ENCODE data around the gene TRIM8. TPM values are rescaled to one million over a fixed set of nuclear protein-coding genes. Genes with fewer than 3 reads are reported as not detected.

Gene TRIM8
- total and polyA plus RNA-seq, 2 of the 8 experiments (the other 6 are each of a cell fraction or from before 2014, with no cell fraction given): 24.9 to 38.8 TPM

DNA sequence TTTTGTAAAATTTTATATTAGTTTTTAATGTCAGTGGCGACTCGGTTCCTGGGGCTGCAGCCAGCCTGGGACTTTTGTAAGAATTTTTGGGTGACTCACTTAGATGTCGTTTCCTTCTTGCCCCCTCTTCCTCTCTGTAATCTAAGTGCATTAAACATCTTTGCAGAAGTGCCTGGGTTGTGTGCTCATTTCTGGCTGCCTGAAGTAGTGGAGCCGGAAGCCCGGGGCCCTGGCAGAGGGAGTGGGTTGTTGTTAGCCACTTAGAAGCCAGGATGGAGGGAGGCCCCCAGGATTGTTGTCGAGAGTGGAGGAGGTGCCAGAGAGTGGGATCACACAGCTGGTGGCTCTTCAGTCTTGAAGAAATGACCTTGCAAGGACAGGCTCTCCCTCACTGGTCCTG is 11.0 kb upstream of the TRIM8 start:
- H3K23ac ChIP-seq (ENCODE audit: insufficient read length): no peak overlapping the region
- POLR2A ChIA-PET (ENCODE audit: partially characterized antibody): interaction anchor here (4.2 kb wide), 1 partner anchor 12 kb away, joined by 34 read pairs; the partner anchor contains the start of gene TRIM8
- TF ChIP-seq JUN (IDR thresholded peaks at IDR 0.05; ENCODE audit: low read depth, low read length): no peak
- no peak for TF ChIP-seq SAP30 (IDR thresholded peaks at IDR 0.05; ENCODE audit: insufficient read depth, insufficient replicate concordance, low read length)
- no peak for TF ChIP-seq TAF1 (IDR thresholded peaks at IDR 0.05; ENCODE audit: low read depth, low read length)
- TF ChIP-seq EGR1 (IDR thresholded peaks at IDR 0.05; ENCODE audit: borderline replicate concordance, low read depth, low read length): no peak
- TF ChIP-seq, protein P1, sequence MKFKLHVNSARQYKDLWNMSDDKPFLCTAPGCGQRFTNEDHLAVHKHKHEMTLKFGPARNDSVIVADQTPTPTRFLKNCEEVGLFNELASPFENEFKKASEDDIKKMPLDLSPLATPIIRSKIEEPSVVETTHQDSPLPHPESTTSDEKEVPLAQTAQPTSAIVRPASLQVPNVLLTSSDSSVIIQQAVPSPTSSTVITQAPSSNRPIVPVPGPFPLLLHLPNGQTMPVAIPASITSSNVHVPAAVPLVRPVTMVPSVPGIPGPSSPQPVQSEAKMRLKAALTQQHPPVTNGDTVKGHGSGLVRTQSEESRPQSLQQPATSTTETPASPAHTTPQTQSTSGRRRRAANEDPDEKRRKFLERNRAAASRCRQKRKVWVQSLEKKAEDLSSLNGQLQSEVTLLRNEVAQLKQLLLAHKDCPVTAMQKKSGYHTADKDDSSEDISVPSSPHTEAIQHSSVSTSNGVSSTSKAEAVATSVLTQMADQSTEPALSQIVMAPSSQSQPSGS (IDR thresholded peaks at IDR 0.05; ENCODE audit: low read length): no peak
- no peak for TF ChIP-seq POLR2A (IDR thresholded peaks at IDR 0.05; ENCODE audit: control extremely low read depth in 1 of 2, low read depth in 2 of 2, low read length in 2 of 2)
- TF ChIP-seq NRF1 (IDR thresholded peaks at IDR 0.05; ENCODE audit: low read depth, low read length): no peak
- no peak for TF ChIP-seq CEBPB (IDR thresholded peaks at IDR 0.05; ENCODE audit: low read depth, low read length)
- TF ChIP-seq TAF7 (optimal IDR thresholded peaks at IDR 0.05; ENCODE audit: borderline replicate concordance, low read depth, low read length): no peak
- TF ChIP-seq BACH1 (IDR thresholded peaks at IDR 0.05; ENCODE audit: low read length): no peak
- TF ChIP-seq KDM4A (IDR thresholded peaks at IDR 0.05; ENCODE audit: low read depth, low read length, severe bottlenecking): no peak
- no peak for TF ChIP-seq GTF2F1 (IDR thresholded peaks at IDR 0.05; ENCODE audit: borderline replicate concordance, low read depth, low read length)

More for the DNA sequence above, 11.0 kb upstream of the TRIM8 start:
- H2AFZ ChIP-seq (ENCODE audit: low read length): no peak overlapping the region
- DNase-seq (ENCODE audit: low read depth in 1 of 2, low spot score in 2 of 2): no peak
- no peak for FAIRE-seq
- no peaks in the 10 kb centered on the region for H3K23me2 ChIP-seq (ENCODE audit: low read depth, low read length)
- no peaks in the 10 kb centered on the region for H4K20me1 ChIP-seq (replicated peaks in 1 of 2; ENCODE audit: control insufficient read depth in 1 of 2, insufficient read depth in 2 of 2, low read length in 2 of 2)
- H3K14ac ChIP-seq (ENCODE audit: insufficient read length): no peak overlapping the region
- H3K4ac ChIP-seq (replicated peaks; ENCODE audit: insufficient read length, low read depth, low read length): no peak overlapping the region
- no peak overlapping the region for H4K91ac ChIP-seq (replicated peaks; ENCODE audit: insufficient read length, low read length)
- WGBS, 2 experiments (ENCODE audit: extremely low coverage in 1 of 2, insufficient coverage in 1 of 2, insufficient read length in 1 of 2, insufficient replicate concordance in 2 of 2, low coverage in 1 of 2, low lambda C conversion rate in 2 of 2, missing lambda C conversion rate in 1 of 2): 83% methylated on average over 6 of the region's 6 CpGs; no CpG with 5 or more reads in 1 of the 2 experiments
- peaks cover 14 to 46% (median 33%) of the 10 kb centered on the region in 4 experiments for H3K4me1 ChIP-seq (replicated peaks in 1 of 4; ENCODE audit: control insufficient read depth in 3 of 4, insufficient read depth in 4 of 4, low read length in 3 of 4)
- H3K79me1 ChIP-seq (ENCODE audit: low read depth, low read length): no peaks in the 10 kb centered on the region
- H3K27me3 ChIP-seq (replicated peaks in 1 of 4; ENCODE audit: control insufficient read depth in 3 of 4, extremely low read depth in 1 of 4, insufficient read depth in 3 of 4, low read length in 3 of 4): no peaks in the 10 kb centered on the region
- H3K4me2 ChIP-seq (ENCODE audit: insufficient read depth in 1 of 2, low read depth in 2 of 2, low read length in 2 of 2): no peak overlapping the region
- H2BK20ac ChIP-seq (ENCODE audit: low read length): no peak overlapping the region; the same call in 1 of the 2 replicates
- no peak overlapping the region for H3K56ac ChIP-seq (replicated peaks; ENCODE audit: insufficient read length, low read depth, low read length)
- H4K8ac ChIP-seq (ENCODE audit: extremely low read depth, insufficient read depth, low read length): no peak overlapping the region
- 0 out of 2 replicates have a peak overlapping the region, but pooled peaks have one; percentile 40 for H2BK15ac ChIP-seq (ENCODE audit: low read length)
- no peak overlapping the region for H2BK120ac ChIP-seq (replicated peaks; ENCODE audit: low read depth, low read length)
- CTCF ChIA-PET (ENCODE audit: partially characterized antibody): interaction anchor here (0.6 to 14.3 kb wide), 7 partner anchors 8 to 403 kb away, joined by 3 to 160 read pairs (median 4); no protein-coding TSS in a partner anchor
- no peak overlapping the region for H3K4me3 ChIP-seq (ENCODE audit: extremely low read depth in 1 of 4, insufficient read depth in 2 of 4, low read depth in 3 of 4, low read length in 4 of 4)
- H2BK12ac ChIP-seq (ENCODE audit: low read depth, low read length): no peak overlapping the region
- peak overlapping the region; percentile 6; the same call in 1 of the 2 replicates for H3K18ac ChIP-seq (ENCODE audit: extremely low read depth, low read length)
- no peak overlapping the region for H2AK5ac ChIP-seq (ENCODE audit: low read depth, low read length)
- no peaks in the 10 kb centered on the region for H3K79me2 ChIP-seq (ENCODE audit: control insufficient read depth in 1 of 2, insufficient read depth in 2 of 2, low read length in 2 of 2)
- no peaks in the 10 kb centered on the region; a peak in 1 of 8 replicates for H3K36me3 ChIP-seq (ENCODE audit: control insufficient read depth in 2 of 4, insufficient read depth in 4 of 4, low read length in 3 of 4)
- no peak overlapping the region for H4K5ac ChIP-seq (ENCODE audit: insufficient read length, low read depth, low read length)
- H2BK5ac ChIP-seq (ENCODE audit: low read depth, low read length): no peak overlapping the region
- no peaks in the 10 kb centered on the region for H3K9me3 ChIP-seq (ENCODE audit: insufficient read depth in 2 of 2, low read depth in 1 of 2, low read length in 1 of 2)
- no peak overlapping the region for H3K27ac ChIP-seq (ENCODE audit: low read depth, low read length)
- H3K9ac ChIP-seq (replicated peaks in 1 of 4; ENCODE audit: extremely low read depth in 1 of 4, low read depth in 3 of 4, low read length in 3 of 4): no peak overlapping the region
